ENCODE measurements around the gene REPS1.
"Not testable (repeated sequence)": the region's sequence is repeated elsewhere in the genome, so short reads cannot be mapped to it uniquely, and the experiment has no call there.

REPS1 gene

GRCh38 chr6:138987643-138988468, at the start of gene REPS1:
TSS of gene REPS1 (minus strand) at chr6:138988253. CDS start at chr6:138987682, 571 bp downstream.
- peak; percentile 83 for DNase-seq (ENCODE audit: low spot score)

- no peak for DNase-seq (ENCODE audit: low spot score)
Measured at GRCh38 chr6:139037490-139037889, 49.4 kb upstream of the REPS1 start.

GRCh38 chr6:139030228-139030963, 42.3 kb upstream of the REPS1 start:
- DNase-seq (ENCODE audit: low spot score) = no peak

GRCh38 chr6:139029470-139030227, 41.6 kb upstream of the REPS1 start:
- DNase-seq (ENCODE audit: low spot score) = peak; percentile 28

GRCh38 chr6:139028658-139029469, 40.8 kb upstream of the REPS1 start, which contains the start of gene ABRACL:
TSS of gene ABRACL (plus strand) at chr6:139028745. CDS start at chr6:139034161, 5,416 bp downstream.
- DNase-seq (ENCODE audit: low spot score) = peak; percentile 17

GRCh38 chr6:139028215-139028657, 40.2 kb upstream of the REPS1 start:
- no peak for DNase-seq (ENCODE audit: low spot score)

GRCh38 chr6:139027620-139028182, 39.6 kb upstream of the REPS1 start:
- no peak for DNase-seq (ENCODE audit: low spot score)

- DNase-seq (ENCODE audit: low spot score) = not testable (repeated sequence)
Measured at GRCh38 chr6:139025416-139025815, 37.4 kb upstream of the REPS1 start.

GRCh38 chr6:139020689-139021088, 32.6 kb upstream of the REPS1 start:
- DNase-seq (ENCODE audit: low spot score) = no peak

- no peak for DNase-seq (ENCODE audit: low spot score)
Measured at GRCh38 chr6:139019722-139020121, 31.7 kb upstream of the REPS1 start.

- DNase-seq (ENCODE audit: low spot score) = no peak
Measured at GRCh38 chr6:139017227-139017626, 29.2 kb upstream of the REPS1 start.

GRCh38 chr6:139016337-139017213, 28.5 kb upstream of the REPS1 start:
- DNase-seq (ENCODE audit: low spot score) = no peak

GRCh38 chr6:139014945-139015344, 26.9 kb upstream of the REPS1 start:
- no peak for DNase-seq (ENCODE audit: low spot score)

- no peak for DNase-seq (ENCODE audit: low spot score)
Measured at GRCh38 chr6:139013185-139013800, 25.2 kb upstream of the REPS1 start.

GRCh38 chr6:139011980-139012379, 23.9 kb upstream of the REPS1 start:
- no peak for DNase-seq (ENCODE audit: low spot score)

- DNase-seq (ENCODE audit: low spot score) = no peak
Measured at GRCh38 chr6:139010674-139011073, 22.6 kb upstream of the REPS1 start.

GRCh38 chr6:139008117-139008516, 20.1 kb upstream of the REPS1 start:
- no peak for DNase-seq (ENCODE audit: low spot score)

GRCh38 chr6:139007428-139007827, 19.4 kb upstream of the REPS1 start:
- DNase-seq (ENCODE audit: low spot score) = no peak

- no peak for DNase-seq (ENCODE audit: low spot score)
Measured at GRCh38 chr6:139006477-139006876, 18.4 kb upstream of the REPS1 start.

GRCh38 chr6:139003751-139004150, 15.7 kb upstream of the REPS1 start:
- no peak for DNase-seq (ENCODE audit: low spot score)
